Right atrium auricular region (tissue), 2 donors: ENCODE results near the gene OSBPL7. TPM values are rescaled to one million over a fixed set of nuclear protein-coding genes. Genes with fewer than 3 reads are reported as not detected.

Source experiments
- DNase-seq: peaks from one replicate; pipeline ENCODE4 v3.0.0-alpha.2; 2019; ENCODE audit warnings: low spot score
- H3K27ac ChIP-seq, 2 donors: fragments of 200-600 bp; sonication (generic); 1 replicate in 1 of 2; 2 replicates in 1 of 2; pipeline ENCODE4 v1.5.1; 2016 to 2019
- H3K27me3 ChIP-seq, 2 donors: fragments of 200-600 bp; sonication (generic); one replicate each; pipeline versions ENCODE4 v1.5.1 to v1.6.0; 2017 to 2019
- H3K36me3 ChIP-seq: fragments of 200-600 bp; sonication (generic); one replicate; pipeline ENCODE4 v1.5.1; 2016
- H3K4me1 ChIP-seq, 2 donors: fragments of 200-600 bp; sonication (generic); one replicate each; pipeline versions ENCODE4 v1.5.1 to v1.6.0; 2017 to 2019
- H3K4me3 ChIP-seq, 2 donors: fragments of 200-600 bp; sonication (generic); 1 replicate in 1 of 2; 2 replicates in 1 of 2; pipeline ENCODE4 v1.5.1; 2017 to 2019; ENCODE audit warnings: mild to moderate bottlenecking in 1 of 2, moderate library complexity in 1 of 2
- H3K9me3 ChIP-seq, 2 donors: fragments of 200-600 bp; sonication (generic); one replicate each; pipeline ENCODE4 v1.5.1; 2019
- CTCF ChIP-seq, 2 donors: fragments of 200-600 bp; sonication (generic); IDR thresholded peaks; one replicate each; pipeline ENCODE4 v1.5.1; 2019; ENCODE audit warnings: antibody characterized with exemption in 2 of 2
- total RNA-seq, 2 donors: library from RNA; depleted of rRNA; stranded (reverse); fragments of >200 nt; gene quantifications; one replicate each; pipeline ENCODE4 v1.1.0, GENCODE V29; 2016

Gene OSBPL7
- total RNA-seq, 2 donors from 2014 or later: 2.3 to 3.6 TPM

GRCh38 chr17:47818002-47818695, 3.4 kb downstream of the OSBPL7 start:
- H3K4me3 ChIP-seq: no peak overlapping the region
- DNase-seq: no peak
- no peaks in the 10 kb centered on the region for H3K9me3 ChIP-seq
- no peak for TF ChIP-seq CTCF (IDR thresholded peaks at IDR 0.05)
- peaks cover 0 to 26% of the 10 kb centered on the region in 2 donors for H3K4me1 ChIP-seq
- H3K36me3 ChIP-seq: peaks cover 38% of the 10 kb centered on the region
- no peaks in the 10 kb centered on the region for H3K27me3 ChIP-seq
- no peak overlapping the region for H3K27ac ChIP-seq

- no peaks in the 10 kb centered on the region for H3K9me3 ChIP-seq
- H3K36me3 ChIP-seq: peaks cover 41% of the 10 kb centered on the region
- H3K4me3 ChIP-seq: no peak overlapping the region
- H3K27me3 ChIP-seq: no peaks in the 10 kb centered on the region
- no peak for DNase-seq
- peaks cover 0 to 20% of the 10 kb centered on the region in 2 donors for H3K4me1 ChIP-seq
- H3K27ac ChIP-seq: no peak overlapping the region
- no peak for TF ChIP-seq CTCF (IDR thresholded peaks at IDR 0.05)
Measured at GRCh38 chr17:47816947-47817346, 4.6 kb downstream of the OSBPL7 start.

- H3K9me3 ChIP-seq: no peaks in the 10 kb centered on the region
- TF ChIP-seq CTCF (IDR thresholded peaks at IDR 0.05): no peak
- DNase-seq: no peak
- no peaks in the 10 kb centered on the region for H3K27me3 ChIP-seq
- no peak overlapping the region for H3K4me3 ChIP-seq
- no peak overlapping the region for H3K27ac ChIP-seq
- H3K36me3 ChIP-seq: peaks cover 41% of the 10 kb centered on the region
- peaks cover 0 to 15% of the 10 kb centered on the region in 2 donors for H3K4me1 ChIP-seq
Measured at GRCh38 chr17:47816111-47816735, 5.4 kb downstream of the OSBPL7 start.

GRCh38 chr17:47815106-47815918, 6.3 kb downstream of the OSBPL7 start:
- TF ChIP-seq CTCF (IDR thresholded peaks at IDR 0.05): no peak
- Histone ChIP-seq H3K9me3 (no peaks in the 10 kb centered on the region), H3K36me3 (peaks cover 41% of the 10 kb centered on the region), H3K4me3 (no peak overlapping the region), H3K27me3 (no peaks in the 10 kb centered on the region), H3K4me1 (peaks cover 0 to 15% of the 10 kb centered on the region in 2 donors), H3K27ac (no peak overlapping the region)
- no peak for DNase-seq

- Histone ChIP-seq H3K27me3 (no peaks in the 10 kb centered on the region), H3K4me3 (no peak overlapping the region), H3K9me3 (no peaks in the 10 kb centered on the region), H3K36me3 (peaks cover 45% of the 10 kb centered on the region), H3K27ac (no peak overlapping the region), H3K4me1 (peaks cover 0 to 16% of the 10 kb centered on the region in 2 donors)
- DNase-seq: no peak
- TF ChIP-seq CTCF (IDR thresholded peaks at IDR 0.05): no peak
Measured at GRCh38 chr17:47813512-47814031, 8.0 kb downstream of the OSBPL7 start.
